Measurements from ENCODE around the gene HORMAD1.
A peak's percentile ranks its signal among the peaks of the same experiment; 100 is the strongest.

Gene HORMAD1

GRCh38 chr1:150764617-150765101 lies 44.0 kb upstream of the HORMAD1 start:
- Histone ChIP-seq H3K9me3 (ENCODE audit: control insufficient read depth, insufficient read depth, low read depth, low read length) (no peaks in the 10 kb centered on the region), H3K27ac (ENCODE audit: extremely low read depth, low read depth, low read length) (no peak overlapping the region), H3K4me1 (ENCODE audit: control insufficient read depth, insufficient read depth, low read length) (no peaks in the 10 kb centered on the region), H3K36me3 (ENCODE audit: control insufficient read depth in 2 of 2, insufficient read depth in 1 of 2, low read length in 2 of 2) (no peaks in the 10 kb centered on the region), H3K4me3 (ENCODE audit: low read depth, low read length) (no peak overlapping the region)
- POLR2A ChIA-PET, result no interaction called here
- CTCF ChIA-PET, result interaction anchor here (0.6 to 1.0 kb wide), 2 partner anchors 28 to 67 kb away, joined by 3 to 4 read pairs; no protein-coding TSS in a partner anchor
- TF ChIP-seq, protein P1, sequence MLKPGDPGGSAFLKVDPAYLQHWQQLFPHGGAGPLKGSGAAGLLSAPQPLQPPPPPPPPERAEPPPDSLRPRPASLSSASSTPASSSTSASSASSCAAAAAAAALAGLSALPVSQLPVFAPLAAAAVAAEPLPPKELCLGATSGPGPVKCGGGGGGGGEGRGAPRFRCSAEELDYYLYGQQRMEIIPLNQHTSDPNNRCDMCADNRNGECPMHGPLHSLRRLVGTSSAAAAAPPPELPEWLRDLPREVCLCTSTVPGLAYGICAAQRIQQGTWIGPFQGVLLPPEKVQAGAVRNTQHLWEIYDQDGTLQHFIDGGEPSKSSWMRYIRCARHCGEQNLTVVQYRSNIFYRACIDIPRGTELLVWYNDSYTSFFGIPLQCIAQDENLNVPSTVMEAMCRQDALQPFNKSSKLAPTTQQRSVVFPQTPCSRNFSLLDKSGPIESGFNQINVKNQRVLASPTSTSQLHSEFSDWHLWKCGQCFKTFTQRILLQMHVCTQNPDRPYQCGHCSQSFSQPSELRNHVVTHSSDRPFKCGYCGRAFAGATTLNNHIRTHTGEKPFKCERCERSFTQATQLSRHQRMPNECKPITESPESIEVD (tag by site-specific recombination; IDR thresholded peaks at IDR 0.05), result 0 out of 2 replicates have a peak, but pooled peaks have one; percentile 22
- TF ChIP-seq, protein P2, sequence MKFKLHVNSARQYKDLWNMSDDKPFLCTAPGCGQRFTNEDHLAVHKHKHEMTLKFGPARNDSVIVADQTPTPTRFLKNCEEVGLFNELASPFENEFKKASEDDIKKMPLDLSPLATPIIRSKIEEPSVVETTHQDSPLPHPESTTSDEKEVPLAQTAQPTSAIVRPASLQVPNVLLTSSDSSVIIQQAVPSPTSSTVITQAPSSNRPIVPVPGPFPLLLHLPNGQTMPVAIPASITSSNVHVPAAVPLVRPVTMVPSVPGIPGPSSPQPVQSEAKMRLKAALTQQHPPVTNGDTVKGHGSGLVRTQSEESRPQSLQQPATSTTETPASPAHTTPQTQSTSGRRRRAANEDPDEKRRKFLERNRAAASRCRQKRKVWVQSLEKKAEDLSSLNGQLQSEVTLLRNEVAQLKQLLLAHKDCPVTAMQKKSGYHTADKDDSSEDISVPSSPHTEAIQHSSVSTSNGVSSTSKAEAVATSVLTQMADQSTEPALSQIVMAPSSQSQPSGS (tag by site-specific recombination; IDR thresholded peaks at IDR 0.05; ENCODE audit: low read depth), result no peak
- TF ChIP-seq YY1 (tag by site-specific recombination; IDR thresholded peaks at IDR 0.05), result no peak
- TF ChIP-seq ZNF146 (tag by site-specific recombination; IDR thresholded peaks at IDR 0.05), result no peak
- no peak for TF ChIP-seq OSR2 (tag by site-specific recombination; IDR thresholded peaks at IDR 0.05)
- peak; percentile 61; the same call in 1 of the 2 replicates for TF ChIP-seq GFI1B (tag by site-specific recombination; IDR thresholded peaks at IDR 0.05)
- TF ChIP-seq BCL6B (tag by site-specific recombination; IDR thresholded peaks at IDR 0.05), result peak; percentile 77
- no peak for TF ChIP-seq ZNF660 (tag by site-specific recombination; IDR thresholded peaks at IDR 0.05)
- TF ChIP-seq ZNF132 (tag by site-specific recombination; IDR thresholded peaks at IDR 0.05; ENCODE audit: borderline replicate concordance), result no peak
- TF ChIP-seq ZNF791 (tag by site-specific recombination; IDR thresholded peaks at IDR 0.05), result no peak
- no peak for TF ChIP-seq HOXA7 (CRISPR knock-in tag; IDR thresholded peaks at IDR 0.05; ENCODE audit: borderline replicate concordance)
- no peak for TF ChIP-seq ZNF610 (tag by site-specific recombination; IDR thresholded peaks at IDR 0.05; ENCODE audit: borderline replicate concordance)
- no peak for TF ChIP-seq GLI4 (tag by site-specific recombination; IDR thresholded peaks at IDR 0.05)

DNA sequence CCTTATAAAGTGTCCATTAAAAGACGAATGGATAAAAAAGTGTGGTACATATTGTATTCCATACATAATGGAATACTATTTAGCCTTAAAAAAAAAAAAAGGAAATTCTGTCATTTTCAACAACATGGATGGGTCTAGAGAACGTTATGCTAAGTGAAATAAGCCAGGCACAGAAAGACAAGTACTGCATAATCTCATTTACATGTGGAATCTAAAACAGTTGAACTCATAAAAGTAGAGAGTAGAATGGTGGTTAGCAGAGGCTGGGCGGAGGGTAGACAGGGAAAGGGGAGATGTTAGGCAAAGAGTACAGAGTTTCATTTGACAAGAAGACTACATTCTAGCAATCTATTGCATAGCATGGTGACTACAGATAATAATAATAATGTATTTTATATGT lies 42.3 kb upstream of the HORMAD1 start:
- no peak for TF ChIP-seq ZNF311 (tag by site-specific recombination; IDR thresholded peaks at IDR 0.05; ENCODE audit: borderline replicate concordance)
- TF ChIP-seq ZNF146 (tag by site-specific recombination; IDR thresholded peaks at IDR 0.05), result 0 out of 2 replicates have a peak, but pooled peaks have one; percentile 29
- POLR2A ChIA-PET, result no interaction called here
- H3K27ac ChIP-seq (ENCODE audit: extremely low read depth, low read depth, low read length), result no peak overlapping the region

DNA sequence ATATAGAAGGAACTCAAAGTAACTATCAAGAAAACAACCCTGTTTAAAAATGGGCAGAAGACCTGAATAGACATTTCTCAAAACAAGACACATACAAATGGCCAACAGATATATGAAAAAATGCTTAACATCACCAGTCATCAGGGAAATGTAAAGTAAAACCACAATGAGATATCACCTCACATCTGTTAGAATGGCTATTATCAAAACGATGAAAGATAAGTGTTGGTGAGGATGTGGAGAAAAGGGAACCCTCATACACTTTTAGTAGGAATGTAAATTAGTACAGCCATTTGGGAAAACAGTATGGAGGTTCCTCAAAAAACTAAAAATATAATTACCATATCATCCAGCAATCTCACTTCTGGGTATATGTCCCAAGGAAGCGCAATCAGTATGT lies 41.9 kb upstream of the HORMAD1 start:
- H3K36me3 ChIP-seq (ENCODE audit: control insufficient read depth in 2 of 2, insufficient read depth in 1 of 2, low read length in 2 of 2), result no peaks in the 10 kb centered on the region
- no peak overlapping the region for H3K27ac ChIP-seq (ENCODE audit: extremely low read depth, low read depth, low read length)
- no peaks in the 10 kb centered on the region for H3K9me3 ChIP-seq (ENCODE audit: control insufficient read depth, insufficient read depth, low read depth, low read length)
- no peak overlapping the region for H3K4me3 ChIP-seq (ENCODE audit: low read depth, low read length)
- ChIA-PET CTCF (no interaction called here), POLR2A (no interaction called here)
- H3K4me1 ChIP-seq (ENCODE audit: control insufficient read depth, insufficient read depth, low read length), result no peaks in the 10 kb centered on the region
- no peak for TF ChIP-seq OVOL3 (tag by site-specific recombination; IDR thresholded peaks at IDR 0.05)
- no peak for TF ChIP-seq ZNF157 (tag by site-specific recombination; IDR thresholded peaks at IDR 0.05)
- no peak for TF ChIP-seq ZNF529 (tag by site-specific recombination; IDR thresholded peaks at IDR 0.05; ENCODE audit: insufficient replicate concordance)
- TF ChIP-seq ZNF221 (tag by site-specific recombination; IDR thresholded peaks at IDR 0.05; ENCODE audit: borderline replicate concordance), result no peak
- TF ChIP-seq ZNF704 (tag by site-specific recombination; IDR thresholded peaks at IDR 0.05), result no peak
- TF ChIP-seq, protein P3, sequence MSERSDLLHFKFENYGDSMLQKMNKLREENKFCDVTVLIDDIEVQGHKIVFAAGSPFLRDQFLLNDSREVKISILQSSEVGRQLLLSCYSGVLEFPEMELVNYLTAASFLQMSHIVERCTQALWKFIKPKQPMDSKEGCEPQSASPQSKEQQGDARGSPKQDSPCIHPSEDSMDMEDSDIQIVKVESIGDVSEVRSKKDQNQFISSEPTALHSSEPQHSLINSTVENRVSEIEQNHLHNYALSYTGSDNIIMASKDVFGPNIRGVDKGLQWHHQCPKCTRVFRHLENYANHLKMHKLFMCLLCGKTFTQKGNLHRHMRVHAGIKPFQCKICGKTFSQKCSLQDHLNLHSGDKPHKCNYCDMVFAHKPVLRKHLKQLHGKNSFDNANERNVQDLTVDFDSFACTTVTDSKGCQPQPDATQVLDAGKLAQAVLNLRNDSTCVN (tag by site-specific recombination; optimal IDR thresholded peaks at IDR 0.05), result no peak
- no peak for TF ChIP-seq ZNF830 (tag by site-specific recombination; IDR thresholded peaks at IDR 0.05; ENCODE audit: low read depth)
- TF ChIP-seq ZNF394 (tag by site-specific recombination; IDR thresholded peaks at IDR 0.05; ENCODE audit: borderline replicate concordance), result no peak
- TF ChIP-seq, protein P4, sequence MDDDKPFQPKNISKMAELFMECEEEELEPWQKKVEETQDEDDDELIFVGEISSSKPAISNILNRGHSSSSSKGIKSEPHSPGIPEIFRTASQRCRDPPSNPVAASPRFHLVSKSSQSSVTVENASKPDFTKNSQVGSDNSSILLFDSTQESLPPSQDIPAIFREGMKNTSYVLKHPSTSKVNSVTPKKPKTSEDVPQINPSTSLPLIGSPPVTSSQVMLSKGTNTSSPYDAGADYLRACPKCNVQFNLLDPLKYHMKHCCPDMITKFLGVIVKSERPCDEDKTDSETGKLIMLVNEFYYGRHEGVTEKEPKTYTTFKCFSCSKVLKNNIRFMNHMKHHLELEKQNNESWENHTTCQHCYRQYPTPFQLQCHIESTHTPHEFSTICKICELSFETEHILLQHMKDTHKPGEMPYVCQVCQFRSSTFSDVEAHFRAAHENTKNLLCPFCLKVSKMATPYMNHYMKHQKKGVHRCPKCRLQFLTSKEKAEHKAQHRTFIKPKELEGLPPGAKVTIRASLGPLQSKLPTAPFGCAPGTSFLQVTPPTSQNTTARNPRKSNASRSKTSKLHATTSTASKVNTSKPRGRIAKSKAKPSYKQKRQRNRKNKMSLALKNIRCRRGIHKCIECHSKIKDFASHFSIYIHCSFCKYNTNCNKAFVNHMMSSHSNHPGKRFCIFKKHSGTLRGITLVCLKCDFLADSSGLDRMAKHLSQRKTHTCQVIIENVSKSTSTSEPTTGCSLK (tag by site-specific recombination; IDR thresholded peaks at IDR 0.05), result no peak

More for the DNA sequence above, 42.3 kb upstream of the HORMAD1 start:
- Histone ChIP-seq H3K4me1 (ENCODE audit: control insufficient read depth, insufficient read depth, low read length) (no peaks in the 10 kb centered on the region), H3K4me3 (ENCODE audit: low read depth, low read length) (no peak overlapping the region), H3K36me3 (ENCODE audit: control insufficient read depth in 2 of 2, insufficient read depth in 1 of 2, low read length in 2 of 2) (no peaks in the 10 kb centered on the region), H3K9me3 (ENCODE audit: control insufficient read depth, insufficient read depth, low read depth, low read length) (no peaks in the 10 kb centered on the region)
- CTCF ChIA-PET, result no interaction called here

Data from HEK293 (cell line).